IMR-90 (cell line): ENCODE data around the gene MAFG.
"Not testable (repeated sequence)": the region's sequence is repeated elsewhere in the genome, so short reads cannot be mapped to it uniquely, and the experiment has no call there.

ENCODE experiments used
- FOS ChIP-seq: fragments of 150-350 bp; IDR thresholded peaks from 2 replicates; pipeline ENCODE4 v1.6.1; 2016; ENCODE audit warnings: low read depth, low read length
- MAFK ChIP-seq: IDR thresholded peaks from 2 replicates; pipeline ENCODE4 v1.6.1; 2012; ENCODE audit warnings: low read depth, low read length, improper control_type of control experiment
- MXI1 ChIP-seq: IDR thresholded peaks from 2 replicates; pipeline ENCODE4 v1.6.1; 2012; ENCODE audit warnings: low read depth, mild to moderate bottlenecking, low read length, moderate library complexity, borderline replicate concordance
- POLR2A ChIP-seq: IDR thresholded peaks from 2 replicates; pipeline ENCODE4 v1.6.1; 2012; ENCODE audit warnings: mild to moderate bottlenecking, low read depth, low read length
- RAD21 ChIP-seq: IDR thresholded peaks from 2 replicates; pipeline ENCODE4 v1.6.1; 2012; ENCODE audit warnings: low read length, improper control_type of control experiment
- SMC3 ChIP-seq: fragments of 150-350 bp; IDR thresholded peaks from 2 replicates; pipeline ENCODE4 v1.6.1; 2016; ENCODE audit warnings: low read depth, mild to moderate bottlenecking, antibody characterized with exemption, low read length, moderate library complexity
- TF ChIP-seq, protein P1 (sequence below): conservative IDR thresholded peaks from 2 replicates; pipeline ENCODE4 v1.5.1; 2012; ENCODE audit warnings: mild to moderate bottlenecking, low read depth, low read length, improper control_type of control experiment

DNA sequence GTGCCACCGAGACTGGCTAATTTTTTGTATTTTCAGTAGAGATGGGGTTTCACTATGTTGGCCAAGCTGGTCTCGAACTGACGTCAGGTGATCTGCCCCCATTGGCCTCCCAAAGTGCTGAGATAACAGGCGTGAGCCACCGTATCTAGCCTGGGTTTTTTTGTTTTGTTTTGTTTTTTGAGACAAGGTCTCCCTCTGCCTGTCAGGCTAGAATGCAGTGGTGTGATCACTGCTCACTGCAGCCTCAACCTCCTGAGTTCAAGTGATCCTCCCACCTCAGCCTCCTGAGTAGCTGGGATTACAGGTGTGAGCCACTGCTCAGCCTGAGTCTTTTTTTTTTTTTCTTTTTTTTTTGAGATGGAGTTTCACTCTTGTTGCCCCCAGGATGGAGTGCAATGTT, 25.9 kb upstream of the MAFG start:
- not testable (repeated sequence) for TF ChIP-seq FOS, MAFK, RAD21, MXI1, POLR2A, SMC3
- TF ChIP-seq, protein P1, sequence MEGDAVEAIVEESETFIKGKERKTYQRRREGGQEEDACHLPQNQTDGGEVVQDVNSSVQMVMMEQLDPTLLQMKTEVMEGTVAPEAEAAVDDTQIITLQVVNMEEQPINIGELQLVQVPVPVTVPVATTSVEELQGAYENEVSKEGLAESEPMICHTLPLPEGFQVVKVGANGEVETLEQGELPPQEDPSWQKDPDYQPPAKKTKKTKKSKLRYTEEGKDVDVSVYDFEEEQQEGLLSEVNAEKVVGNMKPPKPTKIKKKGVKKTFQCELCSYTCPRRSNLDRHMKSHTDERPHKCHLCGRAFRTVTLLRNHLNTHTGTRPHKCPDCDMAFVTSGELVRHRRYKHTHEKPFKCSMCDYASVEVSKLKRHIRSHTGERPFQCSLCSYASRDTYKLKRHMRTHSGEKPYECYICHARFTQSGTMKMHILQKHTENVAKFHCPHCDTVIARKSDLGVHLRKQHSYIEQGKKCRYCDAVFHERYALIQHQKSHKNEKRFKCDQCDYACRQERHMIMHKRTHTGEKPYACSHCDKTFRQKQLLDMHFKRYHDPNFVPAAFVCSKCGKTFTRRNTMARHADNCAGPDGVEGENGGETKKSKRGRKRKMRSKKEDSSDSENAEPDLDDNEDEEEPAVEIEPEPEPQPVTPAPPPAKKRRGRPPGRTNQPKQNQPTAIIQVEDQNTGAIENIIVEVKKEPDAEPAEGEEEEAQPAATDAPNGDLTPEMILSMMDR: not testable (repeated sequence)
